GM12891 (cell line): ENCODE results near the gene ITGB2.

Source experiments
- PAX5 ChIP-seq: IDR thresholded peaks from 2 replicates; pipeline ENCODE4 v1.6.1; 2011; ENCODE audit warnings: low read length, moderate library complexity, mild to moderate bottlenecking; ENCODE audit not compliant: insufficient read depth, severe bottlenecking
- POLR2A ChIP-seq: IDR thresholded peaks from 2 replicates; pipeline ENCODE4 v1.6.1; 2011; ENCODE audit warnings: low read depth, low read length, control low read depth
- POLR2AphosphoS5 ChIP-seq: IDR thresholded peaks from 2 replicates; pipeline ENCODE4 v1.6.1; 2011; ENCODE audit warnings: low read depth, low read length, control low read depth
- POU2F2 ChIP-seq: IDR thresholded peaks from 2 replicates; pipeline ENCODE4 v1.6.1; 2011; ENCODE audit warnings: low read depth, mild to moderate bottlenecking, control low read depth, low read length, moderate library complexity
- SPI1 ChIP-seq: IDR thresholded peaks from 2 replicates; pipeline ENCODE4 v1.6.1; 2011; ENCODE audit warnings: low read depth, low read length, control low read depth
- TAF1 ChIP-seq: IDR thresholded peaks from 2 replicates; pipeline ENCODE4 v1.6.1; 2011; ENCODE audit warnings: low read depth, low read length, control low read depth

DNA sequence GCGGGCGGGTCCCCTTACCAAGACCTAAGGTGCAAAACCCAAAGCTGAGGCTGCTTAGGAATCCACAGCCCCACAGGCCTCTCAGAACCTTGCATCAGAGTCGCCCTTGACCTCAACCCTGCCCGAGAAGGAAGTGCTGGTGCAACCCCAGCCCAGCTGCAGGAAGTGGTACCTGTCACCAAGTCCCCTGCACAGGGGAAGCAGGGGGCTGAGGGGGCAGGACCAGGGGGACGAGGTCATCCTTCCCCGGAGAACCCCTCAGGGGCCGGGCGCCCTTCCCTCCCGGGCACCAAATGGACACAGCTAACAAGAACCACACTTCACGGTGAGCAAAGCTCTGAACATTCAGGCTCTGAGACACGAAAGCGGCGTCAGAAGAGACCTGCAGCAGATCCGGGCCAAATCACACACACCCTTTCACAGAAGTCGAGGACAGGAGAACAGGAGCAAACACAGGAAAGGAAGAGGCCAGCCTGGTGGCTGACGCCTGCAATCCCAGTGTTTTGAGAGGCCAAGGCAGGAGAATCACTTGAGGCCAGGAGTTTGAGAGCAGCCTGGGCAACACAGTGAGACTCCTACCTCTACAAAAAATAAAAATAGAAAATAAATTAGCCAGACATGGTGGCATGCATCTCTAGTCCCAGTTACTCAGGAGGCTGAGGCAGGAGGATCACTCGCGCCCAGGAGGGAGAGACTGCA is 6.4 kb downstream of the ITGB2 start:
- TF ChIP-seq POLR2AphosphoS5 (no peak), TAF1 (no peak), POLR2A (no peak), POU2F2 (no peak), SPI1 (peak; percentile 58), PAX5 (no peak)
